HG03159 (cell line): ENCODE measurements around the gene C1QL4.

Experiments used
- ATAC-seq: cut with Tn5 transposase; IDR thresholded peaks from one replicate; pipeline ENCODE4 v1.9.1; 2021; ENCODE audit warnings: mild to moderate bottlenecking, moderate library complexity; ENCODE audit not compliant: unreplicated experiment

Gene C1QL4

GRCh38 chr12:49348781-49349180 is 11.8 kb upstream of the C1QL4 start:
- no peak for ATAC-seq

DNA sequence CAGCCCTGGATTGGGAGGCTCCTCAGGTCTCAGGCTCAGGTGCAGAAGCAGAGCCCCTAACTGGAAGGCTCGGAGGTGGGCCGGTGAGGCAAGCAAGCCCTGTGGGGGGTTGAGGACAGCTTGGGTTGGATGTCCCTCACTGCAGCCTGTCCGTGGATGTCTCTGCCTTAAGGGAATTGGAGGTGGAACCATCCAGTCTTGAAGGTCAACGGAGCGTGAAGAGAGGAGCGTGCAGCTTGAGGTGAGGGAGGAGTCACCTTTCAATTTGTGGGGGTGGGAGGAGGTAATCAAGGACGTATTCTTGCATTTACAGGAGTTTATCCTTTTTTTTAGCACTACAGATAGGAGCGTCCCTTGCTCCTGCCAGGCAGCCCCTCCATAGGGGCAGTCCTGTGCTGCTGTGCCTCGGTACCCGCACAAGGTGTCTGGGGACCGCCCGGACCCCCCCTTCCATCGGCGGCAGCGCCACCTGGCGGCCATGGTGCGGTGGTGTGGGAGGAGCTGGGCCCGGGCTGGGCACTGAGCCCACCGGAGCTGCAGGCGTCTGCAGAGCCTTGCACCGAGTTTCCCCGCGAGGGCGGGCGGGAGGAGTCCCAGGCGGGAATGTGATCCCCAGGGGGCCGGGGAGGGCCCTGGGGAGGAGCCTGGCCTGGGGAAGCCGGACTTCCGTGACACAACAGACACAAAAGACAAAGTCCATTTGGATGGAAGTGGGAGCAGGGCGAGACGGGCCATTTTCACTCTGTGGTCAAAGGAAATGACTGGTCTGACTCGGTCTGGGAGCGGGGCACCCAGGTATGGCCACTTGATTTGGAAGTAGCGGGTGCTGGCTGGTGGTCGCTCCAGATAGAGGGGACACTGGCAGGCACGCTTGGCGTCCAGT is 10.6 kb upstream of the C1QL4 start:
- no peak for ATAC-seq

DNA sequence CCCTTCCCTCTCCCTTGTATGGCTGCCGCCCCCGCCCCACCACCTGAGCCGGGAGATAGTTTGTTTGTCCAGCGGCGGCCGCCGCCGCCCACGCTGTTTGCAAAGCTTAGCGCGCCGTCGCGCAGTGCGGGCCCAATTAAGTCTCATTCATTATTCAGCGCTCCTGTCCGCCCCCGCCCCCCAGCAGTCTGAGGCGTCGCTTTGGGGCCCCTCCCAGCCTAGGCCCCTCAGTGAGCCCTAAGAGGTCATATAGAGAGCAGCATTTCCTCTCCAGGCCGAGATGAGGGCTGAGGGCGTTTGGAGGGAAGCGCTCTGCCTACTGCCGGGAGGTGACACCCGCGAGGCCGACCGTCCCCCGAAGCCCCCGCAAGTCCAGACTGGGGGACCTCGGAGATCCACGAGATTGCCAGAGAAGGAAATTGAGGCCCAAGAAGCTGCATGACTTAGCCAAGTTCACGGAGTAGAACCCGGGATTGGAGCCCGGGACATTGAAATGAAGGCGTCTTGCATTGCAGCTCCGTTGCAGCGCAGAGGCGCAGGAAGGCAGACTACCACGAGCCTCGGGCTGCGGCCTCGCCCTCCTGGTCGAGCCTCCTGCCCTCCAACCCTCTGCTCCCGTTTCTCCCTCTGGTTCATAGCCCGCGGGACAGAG is 9.8 kb upstream of the C1QL4 start, which contains the start of gene DNAJC22:
Gene DNAJC22 (plus strand): TSS at position 230 of the 652 bp plus-strand sequence. CDS start 1,985 bp downstream, outside the sequence.
- no peak for ATAC-seq

- ATAC-seq = no peak
Measured at GRCh38 chr12:49345825-49346658, 9.1 kb upstream of the C1QL4 start.

- ATAC-seq = no peak
Measured at GRCh38 chr12:49345051-49345824, 8.2 kb upstream of the C1QL4 start.

GRCh38 chr12:49344486-49345050 is 7.6 kb upstream of the C1QL4 start:
- no peak for ATAC-seq

DNA sequence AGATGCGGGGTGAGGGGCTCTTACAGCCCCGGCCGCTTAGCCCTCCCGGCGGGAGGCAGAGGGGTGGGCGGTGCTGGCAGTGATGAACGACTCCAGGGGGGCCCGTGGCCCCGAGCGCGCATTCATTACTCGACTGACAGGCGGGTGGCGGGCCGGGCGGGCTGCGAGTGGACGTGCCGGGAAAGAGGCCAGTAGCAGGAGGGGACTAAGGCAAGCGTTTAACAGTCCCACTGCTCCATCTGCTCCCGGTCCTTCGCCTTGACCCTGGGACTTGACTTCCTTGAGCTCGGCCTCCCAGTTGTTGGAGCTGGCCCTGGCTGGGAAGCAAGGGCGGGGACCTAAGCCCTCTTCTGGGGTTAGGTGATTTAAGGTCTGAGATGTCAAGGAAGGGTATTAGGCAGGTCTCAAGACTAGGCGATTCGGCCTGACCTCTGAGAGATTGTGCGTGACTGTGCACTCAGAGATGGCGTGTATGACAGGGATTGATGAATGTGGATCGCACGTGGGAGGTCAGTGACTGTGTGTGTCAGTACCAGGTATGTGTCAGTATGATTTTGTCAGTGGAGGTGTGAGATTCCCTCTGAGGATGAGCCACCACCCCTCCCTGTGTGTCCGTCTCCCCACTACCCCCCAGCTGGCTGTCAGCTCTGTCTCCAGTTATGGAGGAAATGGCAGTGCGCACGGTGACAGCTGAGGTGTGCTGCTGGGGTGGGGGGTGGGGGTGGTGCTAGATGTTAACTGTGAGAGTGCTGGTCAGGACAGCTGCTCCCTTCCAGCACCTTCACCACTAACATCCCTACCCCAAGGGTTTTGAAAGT is 6.1 kb upstream of the C1QL4 start:
- ATAC-seq = no peak

DNA sequence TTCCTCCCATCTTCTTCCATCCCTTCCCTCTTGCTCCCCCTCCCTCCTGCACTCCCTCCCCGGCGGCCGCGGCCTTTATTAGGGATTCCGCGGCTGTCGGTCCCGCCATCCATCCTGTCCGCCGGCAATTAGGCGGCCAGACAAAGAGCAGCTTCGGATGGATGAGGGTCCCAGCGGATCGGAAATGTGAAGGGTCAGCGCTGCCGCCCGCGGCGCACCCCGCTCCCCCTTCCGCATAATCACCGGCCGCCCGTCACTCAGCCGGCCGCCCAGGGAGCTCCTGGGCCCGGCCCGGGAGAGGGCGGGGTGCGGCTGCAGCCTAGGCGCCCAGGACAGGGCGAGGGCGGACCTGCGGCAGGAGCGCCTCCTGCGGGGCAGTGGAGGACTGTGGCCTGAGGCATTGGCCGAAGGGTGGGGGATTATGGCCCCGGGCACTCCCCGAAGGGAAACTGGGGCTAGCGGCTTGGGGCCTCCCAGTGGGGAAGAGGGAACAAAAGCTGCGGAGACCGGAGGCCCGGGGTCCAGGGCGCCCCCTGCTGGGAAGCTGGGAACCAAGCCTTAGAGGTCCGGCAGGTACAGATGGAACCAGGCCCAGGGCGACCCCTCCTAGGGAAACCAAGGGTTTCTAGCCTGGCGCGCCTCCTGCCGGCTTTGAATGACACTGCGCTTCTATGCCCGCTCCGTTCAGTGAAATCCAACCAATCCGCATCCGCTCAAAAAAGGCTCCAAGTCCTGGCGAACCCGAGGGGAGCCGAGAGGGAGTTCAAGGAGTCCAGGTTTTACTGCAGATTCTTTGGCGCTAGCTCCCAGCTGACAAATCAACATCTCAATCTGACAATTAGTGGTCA is 5.3 kb upstream of the C1QL4 start:
- ATAC-seq = no peak

DNA sequence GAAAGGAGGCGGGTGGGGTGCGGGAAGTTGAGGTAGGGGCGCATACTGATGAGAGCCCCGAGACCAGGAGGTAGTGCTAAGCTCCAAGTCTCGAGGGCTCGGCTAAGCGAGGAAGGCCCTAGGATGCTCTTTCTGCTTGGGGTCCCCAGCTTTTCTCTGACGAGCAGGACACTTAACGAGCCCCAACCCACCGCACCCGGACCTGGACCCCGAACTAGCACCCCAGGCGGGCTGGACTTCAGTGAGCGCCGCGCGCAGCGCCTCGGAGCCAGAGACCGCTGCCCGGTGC is 4.7 kb upstream of the C1QL4 start:
- no peak for ATAC-seq

- no peak for ATAC-seq
Measured at GRCh38 chr12:49340971-49341776, 4.2 kb upstream of the C1QL4 start.

GRCh38 chr12:49340095-49340870 is 3.3 kb upstream of the C1QL4 start:
- no peak for ATAC-seq

DNA sequence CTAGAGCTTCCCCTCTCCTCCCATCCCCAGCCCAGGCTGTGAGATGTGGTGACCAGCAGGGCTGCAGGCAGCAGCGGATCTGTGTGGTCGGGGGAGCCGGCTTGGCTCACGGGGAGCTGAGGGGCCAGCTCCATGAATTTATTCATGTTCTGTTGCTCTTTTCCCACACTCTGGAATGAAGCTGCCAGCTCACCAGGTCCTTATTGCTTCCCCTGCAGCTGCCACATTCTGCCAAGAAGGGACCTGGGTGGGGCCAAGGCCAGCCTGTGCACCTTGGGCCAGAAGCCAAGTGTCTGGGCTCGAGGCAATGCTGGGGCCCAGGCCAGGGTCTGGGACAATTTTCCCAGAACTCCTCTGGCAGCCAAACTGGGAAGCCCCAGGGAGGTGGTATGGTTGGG is 2.5 kb upstream of the C1QL4 start:
- no peak for ATAC-seq

GRCh38 chr12:49338830-49339463 is 2.0 kb upstream of the C1QL4 start:
- no peak for ATAC-seq

DNA sequence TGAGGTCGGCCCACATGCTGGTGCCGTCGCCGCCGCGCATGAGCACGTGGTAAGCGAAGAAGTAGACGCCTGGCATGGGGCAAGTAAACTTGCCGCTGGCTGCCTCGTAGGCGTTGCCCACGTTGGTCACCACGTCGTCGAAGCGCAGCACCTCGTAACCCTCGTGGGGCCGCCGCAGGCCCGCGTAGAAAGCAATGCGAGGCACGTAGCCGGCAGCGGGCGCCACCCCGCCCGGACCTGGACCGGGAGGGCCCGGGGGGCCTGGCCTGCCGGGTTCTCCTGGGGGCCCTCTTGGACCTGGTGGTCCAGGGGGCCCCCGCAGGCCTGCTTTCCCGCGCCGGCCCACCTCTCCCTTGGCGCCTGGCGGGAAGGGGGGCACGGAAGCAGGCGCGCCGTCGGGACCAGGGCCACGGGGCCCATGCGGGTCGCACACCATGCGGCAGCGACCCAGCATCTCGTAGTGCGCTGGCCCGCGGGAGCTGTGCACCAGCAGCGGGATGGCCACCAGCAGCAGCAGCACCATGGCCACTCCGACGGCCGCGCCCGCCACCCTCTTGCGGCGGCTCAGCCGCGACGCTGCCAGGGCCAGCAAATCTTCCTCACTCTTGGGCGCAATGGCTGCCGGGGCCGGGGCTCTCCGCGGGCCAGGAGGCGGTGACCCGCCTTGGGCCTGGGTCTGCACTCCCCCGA is 888 bp downstream of the C1QL4 start:
- no peak for ATAC-seq

DNA sequence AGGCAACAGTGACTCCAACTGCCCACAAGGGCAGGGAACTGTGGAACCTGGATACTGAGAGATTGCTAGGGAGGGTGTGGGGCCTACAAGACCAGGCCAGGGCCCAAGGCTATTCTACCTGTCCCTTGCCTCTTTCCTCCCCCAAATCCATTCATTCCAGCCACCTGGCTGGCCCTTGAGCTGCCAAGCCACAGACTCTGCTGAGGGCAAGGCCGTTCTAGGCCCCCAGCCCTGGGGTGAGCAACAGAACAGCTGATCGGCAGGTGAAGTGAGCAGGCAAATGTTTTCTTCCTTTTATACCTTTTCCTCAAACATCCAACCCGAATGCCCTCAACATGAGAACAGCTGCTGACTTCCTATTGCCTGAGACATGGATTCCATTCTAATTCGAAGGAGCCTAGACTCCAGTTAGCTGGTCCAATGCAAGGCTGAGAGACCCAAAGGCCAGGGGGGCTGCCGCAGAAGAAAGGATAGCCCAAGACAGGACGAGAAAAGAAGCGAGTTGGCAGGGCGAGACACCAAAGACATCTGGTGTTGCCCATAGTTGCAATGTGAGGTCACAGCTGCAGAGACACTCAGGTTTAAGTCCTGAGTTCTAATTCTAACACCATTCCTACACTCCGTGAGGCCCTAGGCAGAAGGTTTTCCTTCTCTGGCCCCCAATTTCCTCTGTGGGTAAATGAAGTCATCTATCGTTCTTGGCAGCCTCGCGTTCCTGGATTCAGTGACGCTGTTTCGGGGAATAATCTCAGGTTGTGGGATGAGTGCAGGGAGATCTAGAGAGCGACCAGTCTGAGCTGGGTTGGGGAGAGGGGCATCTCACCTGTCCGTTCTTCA is 1.7 kb downstream of the C1QL4 start:
- ATAC-seq = no peak
